ENCODE results near the gene HIF1AN.

The HIF1AN gene

GRCh38 chr10:100522107-100522801, 13.5 kb upstream of the HIF1AN start:
- no peak for DNase-seq

- DNase-seq: no peak
These were observed 12.8 kb upstream of the HIF1AN start for GRCh38 chr10:100522945-100523344.

GRCh38 chr10:100524206-100524605, 11.5 kb upstream of the HIF1AN start:
- DNase-seq: no peak

DNA sequence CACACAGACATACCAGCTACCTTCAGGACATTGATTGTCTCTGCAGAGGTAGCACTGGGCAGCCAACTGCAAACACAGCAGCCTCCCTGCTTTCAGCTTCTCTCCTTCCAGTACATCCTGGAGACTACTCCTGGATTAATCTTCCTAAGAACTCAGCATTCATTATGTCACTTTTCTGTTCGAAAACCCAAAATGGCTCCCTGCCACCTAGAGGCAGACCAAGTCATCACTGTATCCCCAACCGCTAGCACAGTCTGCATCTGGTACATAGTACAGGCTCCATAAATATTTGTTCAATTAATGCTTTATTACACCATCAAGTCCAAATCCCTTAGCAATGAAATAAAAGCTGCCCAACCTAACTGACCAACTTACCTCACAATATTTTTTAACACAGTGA, 11.1 kb upstream of the HIF1AN start:
- DNase-seq: no peak

DNA sequence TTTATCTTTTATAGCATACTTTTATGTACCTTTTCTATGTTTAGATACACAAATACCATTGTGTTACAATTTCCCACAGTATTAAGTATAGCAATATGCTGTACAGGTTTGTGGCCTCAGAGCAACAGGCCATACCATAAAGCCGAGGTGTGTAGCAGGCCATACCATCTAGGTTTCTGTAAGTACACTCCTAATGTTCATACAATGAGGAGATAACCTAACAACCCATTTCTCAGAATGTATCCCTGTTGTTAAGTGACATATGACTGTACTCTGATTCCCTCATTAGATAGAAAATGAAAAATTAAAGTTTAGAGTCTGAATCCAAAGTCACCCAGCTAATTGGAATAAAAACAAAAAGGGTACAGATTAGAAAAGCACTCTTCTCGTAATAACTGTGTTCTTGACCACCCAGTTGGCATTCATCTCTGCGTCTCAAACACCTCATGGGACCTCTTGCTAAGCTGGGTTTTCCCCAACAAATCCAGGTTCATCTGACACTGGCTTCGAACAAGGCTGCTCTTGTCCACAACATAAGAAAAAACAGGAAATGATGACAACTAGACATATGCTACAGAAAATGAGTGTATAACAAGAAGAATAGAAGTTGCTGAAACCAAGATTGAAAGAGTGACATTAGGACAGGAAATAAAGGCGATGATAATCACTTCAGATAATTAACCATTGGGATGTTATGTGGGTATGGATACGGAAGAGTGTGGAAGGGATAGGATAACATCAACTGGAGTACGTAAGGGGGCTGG, 7.4 kb upstream of the HIF1AN start:
- no peak for DNase-seq

DNA sequence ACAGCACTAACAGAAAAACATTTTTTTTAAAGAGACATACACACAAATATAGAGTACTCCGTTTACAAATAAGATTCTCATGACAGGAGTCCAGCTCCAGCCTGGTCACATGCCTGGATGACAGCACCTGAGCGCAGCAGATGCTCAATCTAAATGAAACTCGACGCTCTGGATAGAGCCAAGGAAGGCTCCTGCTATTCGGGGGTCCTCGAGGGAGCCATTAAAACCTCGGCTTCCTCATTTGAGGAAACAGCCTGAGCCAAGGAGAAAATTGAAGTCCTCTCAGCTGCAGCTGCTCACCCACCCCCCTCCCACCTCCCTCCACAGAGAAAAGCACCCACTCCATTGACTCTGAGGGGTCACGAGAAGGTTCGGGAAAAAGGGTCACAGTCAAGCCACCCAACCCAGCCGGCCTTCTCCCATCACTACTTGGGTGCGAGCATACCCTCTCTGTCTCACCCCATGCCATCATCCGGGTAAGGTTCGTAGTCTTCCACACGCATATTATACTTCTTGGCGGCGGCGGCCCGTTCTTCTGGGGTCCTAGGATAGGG, 6.7 kb upstream of the HIF1AN start:
- no peak for DNase-seq

DNA sequence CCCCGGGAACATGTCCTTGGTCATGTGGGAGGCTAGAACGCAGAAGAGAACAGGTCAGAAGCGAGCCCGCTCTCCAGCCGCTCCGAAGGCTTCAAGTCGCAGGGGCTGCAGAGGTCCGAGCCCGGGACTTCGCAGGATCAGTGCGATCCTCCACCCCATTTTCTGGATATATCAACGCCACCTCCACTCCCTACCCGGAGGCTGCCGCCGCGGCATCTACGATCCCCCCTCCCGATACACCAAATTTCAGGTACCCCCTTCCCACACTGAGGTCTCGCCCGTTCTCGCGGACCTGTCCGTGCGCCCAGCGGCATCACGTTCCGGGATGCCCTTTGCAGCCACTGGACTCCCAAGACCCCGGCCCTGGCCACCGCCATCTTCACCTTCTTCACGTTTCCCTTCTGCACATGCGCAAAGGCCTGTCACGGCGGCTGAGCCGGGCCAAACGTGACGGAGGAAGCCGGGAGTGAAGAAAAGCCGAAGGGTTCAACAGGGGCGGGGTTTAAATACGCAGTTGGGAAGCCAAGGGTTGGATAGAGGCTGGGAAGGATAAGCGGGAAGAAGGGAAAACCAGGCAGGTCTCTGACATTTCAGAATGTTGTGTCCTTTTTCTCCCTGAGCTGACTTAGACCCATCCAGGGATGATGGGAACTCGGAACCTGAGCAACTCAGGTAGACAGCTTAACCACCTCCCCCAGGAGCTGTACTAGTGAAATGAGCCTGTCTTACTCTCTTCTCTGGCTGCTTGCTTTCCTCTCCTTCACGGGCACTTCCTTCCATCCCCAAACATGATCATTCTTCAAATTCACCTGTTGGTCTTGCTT, 6.1 kb upstream of the HIF1AN start, which contains the start of gene NDUFB8:
Gene NDUFB8 (minus strand): TSS at position 397 of the 824 bp plus-strand sequence. CDS start 20 bp downstream, at position 377.
- DNase-seq: peak; percentile 61 to 68

- no peak for DNase-seq
These were observed 4.0 kb upstream of the HIF1AN start for GRCh38 chr10:100531761-100532160.

- DNase-seq: no peak
These were observed 1.0 kb upstream of the HIF1AN start for GRCh38 chr10:100534726-100535125.

- DNase-seq: no peak
These were observed 417 bp upstream of the HIF1AN start for GRCh38 chr10:100535338-100535714.

- no peak for DNase-seq
These were observed 1.7 kb downstream of the HIF1AN start for GRCh38 chr10:100537475-100537874.

GRCh38 chr10:100544950-100545349, 9.2 kb downstream of the HIF1AN start:
- no peak for DNase-seq

- DNase-seq: no peak
These were observed 15.5 kb downstream of the HIF1AN start for GRCh38 chr10:100551196-100551595.

- no peak for DNase-seq
These were observed 16.0 kb downstream of the HIF1AN start for GRCh38 chr10:100551738-100552137.

DNA sequence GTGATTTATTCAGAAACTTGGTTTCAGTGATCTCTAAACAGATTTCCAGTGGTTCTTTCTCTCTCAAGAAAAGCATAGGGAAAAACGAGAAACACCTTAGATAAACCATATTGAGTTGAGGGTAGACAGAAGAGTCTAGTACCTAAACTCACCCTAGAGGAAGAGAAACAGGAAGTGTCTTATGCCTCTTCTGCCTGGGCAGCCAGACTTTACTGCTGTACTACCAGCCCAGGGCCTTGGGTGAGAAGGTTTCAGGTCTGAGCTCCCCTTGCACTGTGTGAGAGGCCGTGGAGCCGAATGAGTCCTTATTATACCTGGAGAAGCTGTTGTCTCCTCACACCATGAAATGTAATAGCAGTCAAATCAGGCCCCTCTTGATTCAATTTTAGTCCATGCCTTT, 18.2 kb downstream of the HIF1AN start:
- DNase-seq: no peak

GRCh38 chr10:100554902-100555301, 19.2 kb downstream of the HIF1AN start:
- no peak for DNase-seq

DNA sequence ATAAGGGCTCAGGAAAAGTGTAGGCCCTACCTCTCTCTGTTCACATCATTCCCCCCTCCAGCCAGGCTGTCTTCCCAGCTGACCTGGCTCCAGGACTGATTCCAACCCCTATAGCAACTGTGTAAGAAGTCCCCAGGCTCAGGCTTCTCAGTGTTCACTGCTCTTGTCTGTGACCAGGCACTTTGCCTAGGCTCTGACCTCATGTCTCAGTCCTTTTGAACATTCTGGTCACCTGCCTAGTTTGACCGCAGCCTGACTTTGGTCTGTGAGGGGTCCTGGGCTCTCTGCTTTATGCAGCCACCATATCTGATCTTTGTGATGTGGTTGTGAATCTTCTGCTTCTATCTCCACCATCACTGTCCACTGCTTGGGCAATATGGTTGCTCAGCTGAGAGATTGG, 24.5 kb downstream of the HIF1AN start:
- DNase-seq: no peak

- no peak for DNase-seq
These were observed 25.3 kb downstream of the HIF1AN start for GRCh38 chr10:100561005-100561404.

GRCh38 chr10:100562008-100562672, 26.4 kb downstream of the HIF1AN start:
- peak; percentile 58 to 66 for DNase-seq

DNA sequence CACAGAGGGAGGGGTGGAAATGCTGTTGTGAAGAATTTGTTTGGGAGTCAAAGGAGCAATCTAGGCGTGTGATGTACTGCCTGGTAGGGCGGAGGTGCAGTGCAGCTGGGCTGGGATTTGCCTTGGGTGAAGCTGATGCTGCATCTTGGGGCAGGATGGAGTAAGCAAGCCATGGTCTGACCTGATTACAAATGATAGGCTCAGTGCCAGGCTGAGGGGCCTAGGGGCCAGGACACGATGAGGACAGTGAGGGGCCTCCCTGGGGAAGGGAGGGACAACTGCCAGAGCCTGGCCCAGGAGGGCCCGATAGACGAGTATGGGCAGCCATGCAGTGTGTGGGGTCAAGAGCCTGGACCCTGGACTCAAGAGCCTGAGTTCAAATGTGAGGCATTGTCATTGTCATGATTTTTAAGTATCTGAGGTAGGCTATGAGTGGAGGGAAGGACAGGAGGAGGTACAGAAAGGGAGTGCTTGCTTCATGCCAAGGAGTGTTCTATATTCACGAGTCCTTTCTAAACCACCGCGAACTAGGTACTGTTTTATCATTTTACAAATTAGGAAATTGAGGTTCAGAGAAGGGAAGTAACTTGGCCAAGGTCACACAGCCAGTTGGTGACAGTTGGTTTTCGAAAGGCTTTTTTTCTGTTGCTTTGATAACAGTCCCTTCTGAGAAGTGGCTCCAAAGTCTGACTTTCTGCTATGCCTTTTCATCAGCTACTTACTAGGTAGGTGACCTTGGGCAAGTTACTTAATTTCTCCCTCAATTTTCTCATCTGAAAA, 29.7 kb downstream of the HIF1AN start:
- DNase-seq: no peak

- DNase-seq: no peak
These were observed 30.8 kb downstream of the HIF1AN start for GRCh38 chr10:100566561-100566960.

- DNase-seq: no peak
These were observed 31.5 kb downstream of the HIF1AN start for GRCh38 chr10:100567249-100567648.
